Bronchus fibroblast of lung (primary cell): ENCODE data around the gene ARMC2. TPM values are rescaled to one million over a fixed set of nuclear protein-coding genes. Genes with fewer than 3 reads are reported as not detected.

Experiments used
- total RNA-seq: library from RNA; depleted of rRNA; stranded (reverse); fragments of >200 nt; gene quantifications from 2 replicates; pipeline ENCODE4 v1.2.3, GENCODE V29; 2015

ARMC2 gene
- total RNA-seq: 1.3 and 2.1 TPM in 2 replicates

GRCh38 chr6:108848116-108848868, at the start of gene ARMC2:
Gene ARMC2 (plus strand): TSS chr6:108848422. CDS start chr6:108854268, 5,846 bp downstream.

Other genes starting within 250 kb of the ARMC2 start
- 7.1 and 7.3 TPM in 2 replicates for gene SESN1, start 246.4 kb downstream of the ARMC2 start, total RNA-seq
- 23.9 and 30.6 TPM in 2 replicates for gene CEP57L1, start 247.1 kb downstream of the ARMC2 start, total RNA-seq